ENCODE data around the gene RLF.

GRCh38 chr1:40141878-40142535, 19.2 kb upstream of the RLF start:
- TF ChIP-seq CTCF (conservative IDR thresholded peaks at IDR 0.05; ENCODE audit: low read depth, low read length) (no peak), EZH2phosphoT487 (IDR thresholded peaks at IDR 0.05; ENCODE audit: borderline replicate concordance, low read length) (no peak)

Data from PC-3 (cell line).